Mesendoderm (in vitro differentiated cells): Measurements from ENCODE around the gene DOCK9.

Experiments used
- DNase-seq: peaks from one replicate; pipeline ENCODE4 v3.0.0; 2013
- H2AK5ac ChIP-seq: 2 replicates; pipeline ENCODE4 v1.6.1; 2013; ENCODE audit warnings: low read length, inconsistent platforms
- H2BK120ac ChIP-seq: 2 replicates; pipeline ENCODE4 v1.6.1; 2013; ENCODE audit warnings: low read depth, mild to moderate bottlenecking, low read length, moderate library complexity, mixed read lengths
- H2BK15ac ChIP-seq: replicated peaks from 2 replicates; pipeline ENCODE4 v1.6.1; 2013; ENCODE audit warnings: low read depth, mild to moderate bottlenecking, moderate library complexity
- H2BK5ac ChIP-seq: 2 replicates; pipeline ENCODE4 v1.6.1; 2013; ENCODE audit warnings: low read length, inconsistent platforms
- H3K18ac ChIP-seq: 2 replicates; pipeline ENCODE4 v1.6.1; 2013; ENCODE audit warnings: mild to moderate bottlenecking, low read length, mixed read lengths
- H3K23ac ChIP-seq: one replicate; pipeline ENCODE4 v1.6.1; 2013; ENCODE audit warnings: low read length
- H3K27ac ChIP-seq: 2 replicates; pipeline ENCODE4 v1.5.1; 2013; ENCODE audit warnings: low read depth, mild to moderate bottlenecking, inconsistent platforms, low read length, moderate library complexity
- H3K27me3 ChIP-seq: 2 replicates; pipeline ENCODE4 v1.6.1; 2013; ENCODE audit warnings: low read length, control low read depth, mild to moderate bottlenecking, inconsistent platforms; ENCODE audit not compliant: insufficient read depth, poor library complexity
- H3K36me3 ChIP-seq: 2 replicates; pipeline ENCODE4 v1.6.1; 2013; ENCODE audit warnings: low read length, inconsistent platforms; ENCODE audit not compliant: control insufficient read depth, insufficient read depth
- H3K4ac ChIP-seq: one replicate; pipeline ENCODE4 v1.6.1; 2013; ENCODE audit warnings: low read depth, mild to moderate bottlenecking, low read length, moderate library complexity
- H3K4me1 ChIP-seq: 2 replicates; pipeline ENCODE4 v1.6.1; 2013; ENCODE audit warnings: low read depth, low read length, inconsistent platforms; ENCODE audit not compliant: control insufficient read depth
- H3K4me2 ChIP-seq: 2 replicates; pipeline ENCODE4 v1.6.1; 2013; ENCODE audit warnings: low read length
- H3K4me3 ChIP-seq: 2 replicates; pipeline ENCODE4 v1.5.1; 2013; ENCODE audit warnings: mild to moderate bottlenecking, low read length
- H3K56ac ChIP-seq: one replicate; pipeline ENCODE4 v1.6.1; 2013; ENCODE audit warnings: low read length
- H3K79me1 ChIP-seq: 2 replicates; pipeline ENCODE4 v1.6.1; 2013; ENCODE audit warnings: low read length, inconsistent platforms
- H3K79me2 ChIP-seq: 2 replicates; pipeline ENCODE4 v1.6.1; 2013; ENCODE audit warnings: mild to moderate bottlenecking, low read length; ENCODE audit not compliant: control insufficient read depth, insufficient read depth
- H3K9ac ChIP-seq: 2 replicates; pipeline ENCODE4 v1.6.1; 2013; ENCODE audit warnings: low read length, inconsistent platforms
- H4K5ac ChIP-seq: one replicate; pipeline ENCODE4 v1.6.1; 2013; ENCODE audit warnings: low read length
- H4K8ac ChIP-seq: one replicate; pipeline ENCODE4 v1.6.1; 2013; ENCODE audit warnings: low read depth, mild to moderate bottlenecking, control low read depth, low read length, moderate library complexity
- WGBS: extraction: QIAGEN DNeasy Blood & Tissue Kit; methylation state at CpG from one replicate; pipeline ENCODE4 v1.1.7; 2013; ENCODE audit warnings: low lambda C conversion rate, missing lambda C conversion rate; ENCODE audit not compliant: insufficient coverage; ENCODE audit errors: extremely low coverage; 5-methylcytosine and 5-hydroxymethylcytosine counted together

Gene DOCK9

GRCh38 chr13:98966019-98966418, 11.8 kb downstream of the DOCK9 start:
- Histone ChIP-seq H3K79me1 (no peaks in the 10 kb centered on the region), H3K4ac (no peak overlapping the region), H3K4me1 (no peaks in the 10 kb centered on the region), H3K23ac (no peak overlapping the region), H4K8ac (no peak overlapping the region), H3K56ac (no peak overlapping the region), H3K4me2 (no peak overlapping the region), H3K36me3 (no peaks in the 10 kb centered on the region), H2BK120ac (no peak overlapping the region), H3K9ac (no peak overlapping the region), H2BK5ac (no peak overlapping the region), H2AK5ac (no peak overlapping the region), H3K27ac (no peak overlapping the region), H3K79me2 (no peaks in the 10 kb centered on the region), H3K4me3 (no peak overlapping the region), H4K5ac (no peak overlapping the region), H3K18ac (no peak overlapping the region), H2BK15ac (no peak overlapping the region), H3K27me3 (no peaks in the 10 kb centered on the region)
- DNase-seq, result no peak
- no CpG with 5 or more reads among the region's 11 CpGs for WGBS

GRCh38 chr13:98965325-98965724, 12.5 kb downstream of the DOCK9 start:
- Histone ChIP-seq H3K27ac (no peak overlapping the region), H4K5ac (no peak overlapping the region), H3K4me2 (no peak overlapping the region), H3K4me1 (no peaks in the 10 kb centered on the region), H3K79me2 (no peaks in the 10 kb centered on the region), H2BK15ac (no peak overlapping the region), H3K4me3 (no peak overlapping the region), H3K79me1 (no peaks in the 10 kb centered on the region), H4K8ac (no peak overlapping the region), H3K18ac (no peak overlapping the region), H2AK5ac (no peak overlapping the region), H3K56ac (no peak overlapping the region), H3K9ac (no peak overlapping the region), H3K27me3 (no peaks in the 10 kb centered on the region), H2BK5ac (no peak overlapping the region), H3K23ac (no peak overlapping the region), H3K4ac (no peak overlapping the region), H3K36me3 (no peaks in the 10 kb centered on the region), H2BK120ac (no peak overlapping the region)
- DNase-seq, result no peak
- no CpG with 5 or more reads among the region's 2 CpGs for WGBS

GRCh38 chr13:98963917-98964316, 13.9 kb downstream of the DOCK9 start:
- no peak overlapping the region for H3K4me3 ChIP-seq
- no peak overlapping the region for H3K4me2 ChIP-seq
- no peaks in the 10 kb centered on the region for H3K79me2 ChIP-seq
- no peak overlapping the region for H2BK120ac ChIP-seq
- H3K4me1 ChIP-seq, result no peaks in the 10 kb centered on the region
- no peak overlapping the region for H3K18ac ChIP-seq
- no peaks in the 10 kb centered on the region for H3K36me3 ChIP-seq
- no peak overlapping the region for H3K56ac ChIP-seq
- no peak overlapping the region for H3K9ac ChIP-seq
- no peak overlapping the region for H4K5ac ChIP-seq
- H3K79me1 ChIP-seq, result no peaks in the 10 kb centered on the region
- no peak overlapping the region for H2BK5ac ChIP-seq
- H4K8ac ChIP-seq, result no peak overlapping the region
- DNase-seq, result no peak
- H3K27me3 ChIP-seq, result no peaks in the 10 kb centered on the region
- no peak overlapping the region for H2BK15ac ChIP-seq
- no peak overlapping the region for H3K23ac ChIP-seq
- no peak overlapping the region for H3K27ac ChIP-seq
- WGBS, result no CpG with 5 or more reads among the region's 2 CpGs
- no peak overlapping the region for H3K4ac ChIP-seq
- H2AK5ac ChIP-seq, result no peak overlapping the region

GRCh38 chr13:98962901-98963590, 14.8 kb downstream of the DOCK9 start:
- no peak for DNase-seq
- H4K8ac ChIP-seq, result no peak overlapping the region
- no peak overlapping the region for H4K5ac ChIP-seq
- no peak overlapping the region for H3K23ac ChIP-seq
- no peak overlapping the region for H3K18ac ChIP-seq
- no peaks in the 10 kb centered on the region for H3K79me2 ChIP-seq
- H3K79me1 ChIP-seq, result no peaks in the 10 kb centered on the region
- H3K27me3 ChIP-seq, result no peaks in the 10 kb centered on the region
- no peak overlapping the region for H2BK5ac ChIP-seq
- no peaks in the 10 kb centered on the region for H3K36me3 ChIP-seq
- no peak overlapping the region for H3K56ac ChIP-seq
- H2AK5ac ChIP-seq, result no peak overlapping the region
- no peak overlapping the region for H3K4me3 ChIP-seq
- no peak overlapping the region for H3K9ac ChIP-seq
- no peak overlapping the region for H3K27ac ChIP-seq
- H2BK120ac ChIP-seq, result no peak overlapping the region
- H3K4me1 ChIP-seq, result no peaks in the 10 kb centered on the region
- H3K4ac ChIP-seq, result no peak overlapping the region
- no peak overlapping the region for H2BK15ac ChIP-seq
- WGBS, result no CpG with 5 or more reads among the region's 9 CpGs
- no peak overlapping the region for H3K4me2 ChIP-seq

- Histone ChIP-seq H2BK5ac (no peak overlapping the region), H4K8ac (no peak overlapping the region), H3K27ac (no peak overlapping the region), H2AK5ac (no peak overlapping the region), H3K18ac (no peak overlapping the region), H3K9ac (no peak overlapping the region), H4K5ac (no peak overlapping the region), H3K79me2 (no peaks in the 10 kb centered on the region), H3K27me3 (no peaks in the 10 kb centered on the region), H3K4ac (no peak overlapping the region), H3K36me3 (no peaks in the 10 kb centered on the region), H3K79me1 (no peaks in the 10 kb centered on the region), H3K4me3 (no peak overlapping the region), H3K4me1 (no peaks in the 10 kb centered on the region), H3K23ac (no peak overlapping the region), H2BK120ac (no peak overlapping the region), H2BK15ac (no peak overlapping the region), H3K56ac (no peak overlapping the region), H3K4me2 (no peak overlapping the region)
- WGBS, result no CpG with 5 or more reads among the region's 7 CpGs
- DNase-seq, result no peak
Observed at GRCh38 chr13:98961503-98962105, 16.3 kb downstream of the DOCK9 start.
